NCI-H345 treated with DMSO at 0.1 percent for 48 hours (cell line): ENCODE measurements around the gene ALPK3.

Source experiments
- DNase-seq: peaks from one replicate; lab custom pipeline; 2025; ENCODE audit not compliant: unreplicated experiment; lab: John Stamatoyannopoulos, UW

ALPK3 gene

GRCh38 chr15:84816694-84817465, at the start of gene ALPK3:
TSS of gene ALPK3 (plus strand) at chr15:84817356. CDS start at chr15:84817453, 97 bp downstream.
- no peak for DNase-seq

- DNase-seq, result no peak
These were observed 45.1 kb upstream of the ALPK3 start for GRCh38 chr15:84772031-84772430.

- no peak for DNase-seq
These were observed 44.7 kb upstream of the ALPK3 start for GRCh38 chr15:84772467-84772866.

GRCh38 chr15:84773716-84774115, 43.4 kb upstream of the ALPK3 start:
- DNase-seq, result no peak

- no peak for DNase-seq
These were observed 41.2 kb upstream of the ALPK3 start for GRCh38 chr15:84775867-84776449.

- DNase-seq, result no peak
These were observed 39.0 kb upstream of the ALPK3 start for GRCh38 chr15:84778194-84778593.

- no peak for DNase-seq
These were observed 36.7 kb upstream of the ALPK3 start for GRCh38 chr15:84780492-84780891.

GRCh38 chr15:84781495-84781894, 35.7 kb upstream of the ALPK3 start:
- no peak for DNase-seq

- DNase-seq, result no peak
These were observed 34.8 kb upstream of the ALPK3 start for GRCh38 chr15:84782346-84782745.

- no peak for DNase-seq
These were observed 33.5 kb upstream of the ALPK3 start for GRCh38 chr15:84783493-84784251.

GRCh38 chr15:84784262-84784661, 32.9 kb upstream of the ALPK3 start:
- no peak for DNase-seq

GRCh38 chr15:84785053-84785452, 32.1 kb upstream of the ALPK3 start:
- DNase-seq, result no peak

GRCh38 chr15:84788500-84788899, 28.7 kb upstream of the ALPK3 start:
- no peak for DNase-seq

GRCh38 chr15:84789762-84790161, 27.4 kb upstream of the ALPK3 start:
- no peak for DNase-seq

GRCh38 chr15:84790676-84791075, 26.5 kb upstream of the ALPK3 start:
- DNase-seq, result no peak

GRCh38 chr15:84791763-84792162, 25.4 kb upstream of the ALPK3 start:
- DNase-seq, result no peak

- no peak for DNase-seq
These were observed 23.6 kb upstream of the ALPK3 start for GRCh38 chr15:84793431-84794161.

GRCh38 chr15:84794162-84794547, 23.0 kb upstream of the ALPK3 start:
- no peak for DNase-seq

- no peak for DNase-seq
These were observed 22.0 kb upstream of the ALPK3 start for GRCh38 chr15:84795186-84795585.

GRCh38 chr15:84797212-84797611, 19.9 kb upstream of the ALPK3 start:
- DNase-seq, result no peak

GRCh38 chr15:84797801-84798200, 19.4 kb upstream of the ALPK3 start:
- no peak for DNase-seq
